Mononuclear cell (primary cell): ENCODE measurements around the gene ULK1. TPM values are rescaled to one million over a fixed set of nuclear protein-coding genes. Genes with fewer than 3 reads are reported as not detected.

Experiments
- H3K27me3 ChIP-seq: 2 replicates; pipeline ENCODE4 v1.6.0; 2011; ENCODE audit warnings: low read length, control low read depth; ENCODE audit not compliant: insufficient read depth
- H3K4me1 ChIP-seq: 2 replicates; pipeline ENCODE4 v1.5.1; 2011; ENCODE audit warnings: mild to moderate bottlenecking, low read length, control low read depth; ENCODE audit not compliant: insufficient read depth
- H3K4me3 ChIP-seq: 2 replicates; pipeline ENCODE4 v1.5.1; 2011; ENCODE audit warnings: mild to moderate bottlenecking, low read length, moderate library complexity
- H3K9me3 ChIP-seq: 2 replicates; pipeline ENCODE4 v1.5.1; 2011; ENCODE audit warnings: low read depth, mild to moderate bottlenecking, control low read depth, low read length
- total RNA-seq: library from RNA; depleted of rRNA; stranded (reverse); fragments of >200 nt; gene quantifications from one replicate; pipeline ENCODE4 v1.2.3, GENCODE V29; 2012

The ULK1 gene
- total RNA-seq, 1 donor = 25.8 TPM

- no peaks in the 10 kb centered on the region for H3K4me1 ChIP-seq
- H3K9me3 ChIP-seq = no peaks in the 10 kb centered on the region
- H3K27me3 ChIP-seq = no peaks in the 10 kb centered on the region
- no peak overlapping the region for H3K4me3 ChIP-seq
Observed at GRCh38 chr12:131916306-131917138, 22.1 kb downstream of the ULK1 start.

DNA sequence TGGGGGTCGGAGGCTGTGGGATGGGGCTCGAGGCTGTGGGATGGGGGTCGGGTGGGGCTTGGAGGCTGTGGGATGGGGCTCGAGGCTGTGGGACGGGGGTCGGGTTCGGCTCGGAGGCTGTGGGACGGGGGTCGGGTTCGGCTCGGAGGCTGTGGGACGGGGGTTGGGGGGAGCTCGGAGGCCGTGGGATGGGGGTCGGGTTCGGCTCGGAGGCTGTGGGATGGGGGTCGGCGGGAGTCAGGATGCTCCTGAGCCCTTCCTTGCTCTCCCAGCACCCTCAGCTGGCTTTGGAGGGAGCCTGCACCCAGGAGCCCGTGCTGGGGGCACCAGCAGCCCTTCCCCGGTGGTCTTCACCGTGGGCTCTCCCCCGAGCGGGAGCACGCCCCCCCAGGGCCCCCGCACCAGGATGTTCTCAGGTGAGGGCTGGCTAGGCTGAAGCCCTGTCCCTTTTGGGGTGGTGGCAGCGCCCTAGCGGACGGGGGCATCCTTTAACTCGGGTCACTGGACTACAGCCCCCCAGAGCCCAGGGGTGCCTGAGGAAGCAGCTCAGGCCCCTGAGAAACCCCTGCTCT is 22.8 kb downstream of the ULK1 start:
- Histone ChIP-seq H3K4me3 (no peak overlapping the region), H3K4me1 (no peaks in the 10 kb centered on the region), H3K9me3 (no peaks in the 10 kb centered on the region), H3K27me3 (no peaks in the 10 kb centered on the region)

DNA sequence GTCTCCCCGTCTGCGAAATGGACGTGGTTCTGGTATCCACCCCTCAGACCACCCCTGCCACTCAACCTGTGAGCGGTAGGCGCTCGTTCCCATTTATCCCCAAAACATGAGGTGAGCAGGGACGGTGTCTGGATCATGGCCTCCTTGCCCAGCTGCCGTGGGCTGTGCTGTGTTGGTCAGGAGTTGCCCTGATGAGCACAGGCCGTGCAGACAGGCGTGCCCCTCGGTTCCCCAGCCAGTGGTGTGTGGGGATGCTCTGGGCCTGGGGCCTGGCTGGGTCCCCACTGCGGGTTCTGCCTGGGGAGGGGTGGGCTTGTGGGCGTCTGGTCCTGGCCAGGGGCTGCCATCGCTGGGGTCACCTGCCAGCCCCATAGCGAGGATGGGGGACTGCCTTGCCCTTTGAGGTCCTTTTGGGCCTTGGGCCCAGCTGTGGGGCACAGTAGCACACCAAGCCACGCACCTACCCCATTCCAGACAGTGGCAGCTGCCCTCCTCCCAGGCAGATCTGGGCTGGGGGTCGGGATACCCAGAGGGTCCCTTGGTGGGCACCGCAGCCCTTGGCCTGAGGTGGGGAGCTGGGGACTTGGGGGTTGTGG is 23.4 kb downstream of the ULK1 start:
- H3K27me3 ChIP-seq = no peaks in the 10 kb centered on the region
- H3K4me1 ChIP-seq = no peaks in the 10 kb centered on the region
- no peak overlapping the region for H3K4me3 ChIP-seq
- no peaks in the 10 kb centered on the region for H3K9me3 ChIP-seq

GRCh38 chr12:131918311-131919050 is 24.1 kb downstream of the ULK1 start:
- Histone ChIP-seq H3K9me3 (no peaks in the 10 kb centered on the region), H3K4me3 (no peak overlapping the region), H3K27me3 (no peaks in the 10 kb centered on the region), H3K4me1 (peaks cover 4% of the 10 kb centered on the region)

GRCh38 chr12:131919051-131919347 is 24.6 kb downstream of the ULK1 start:
- Histone ChIP-seq H3K9me3 (no peaks in the 10 kb centered on the region), H3K4me3 (no peak overlapping the region), H3K27me3 (no peaks in the 10 kb centered on the region), H3K4me1 (peaks cover 9% of the 10 kb centered on the region)

- H3K4me1 ChIP-seq = peaks cover 15% of the 10 kb centered on the region
- no peaks in the 10 kb centered on the region for H3K27me3 ChIP-seq
- no peak overlapping the region for H3K4me3 ChIP-seq
- no peaks in the 10 kb centered on the region for H3K9me3 ChIP-seq
Observed at GRCh38 chr12:131919366-131920156, 25.1 kb downstream of the ULK1 start.

DNA sequence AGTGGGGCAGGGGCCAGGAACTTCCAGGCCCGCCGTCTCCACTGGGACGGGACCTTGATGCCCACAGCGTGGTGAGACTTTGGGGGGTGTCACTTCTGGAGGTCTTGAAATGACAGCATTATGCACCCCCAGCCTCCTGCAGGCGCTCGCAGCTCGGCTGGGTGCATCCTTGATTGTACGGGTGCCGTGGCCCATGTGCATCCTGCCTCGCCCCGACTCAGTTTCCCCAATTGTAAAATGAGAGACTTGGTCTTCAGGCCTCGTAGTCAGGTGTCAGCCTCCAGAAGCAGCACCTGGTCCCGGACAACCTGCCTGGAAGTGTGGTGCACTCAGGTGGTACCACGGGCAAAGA is 25.7 kb downstream of the ULK1 start:
- Histone ChIP-seq H3K27me3 (no peaks in the 10 kb centered on the region), H3K4me3 (no peak overlapping the region), H3K9me3 (no peaks in the 10 kb centered on the region), H3K4me1 (peaks cover 20% of the 10 kb centered on the region)

GRCh38 chr12:131920902-131921840 is 26.7 kb downstream of the ULK1 start:
- Histone ChIP-seq H3K27me3 (no peaks in the 10 kb centered on the region), H3K4me3 (no peak overlapping the region), H3K4me1 (peaks cover 20% of the 10 kb centered on the region), H3K9me3 (no peaks in the 10 kb centered on the region)

DNA sequence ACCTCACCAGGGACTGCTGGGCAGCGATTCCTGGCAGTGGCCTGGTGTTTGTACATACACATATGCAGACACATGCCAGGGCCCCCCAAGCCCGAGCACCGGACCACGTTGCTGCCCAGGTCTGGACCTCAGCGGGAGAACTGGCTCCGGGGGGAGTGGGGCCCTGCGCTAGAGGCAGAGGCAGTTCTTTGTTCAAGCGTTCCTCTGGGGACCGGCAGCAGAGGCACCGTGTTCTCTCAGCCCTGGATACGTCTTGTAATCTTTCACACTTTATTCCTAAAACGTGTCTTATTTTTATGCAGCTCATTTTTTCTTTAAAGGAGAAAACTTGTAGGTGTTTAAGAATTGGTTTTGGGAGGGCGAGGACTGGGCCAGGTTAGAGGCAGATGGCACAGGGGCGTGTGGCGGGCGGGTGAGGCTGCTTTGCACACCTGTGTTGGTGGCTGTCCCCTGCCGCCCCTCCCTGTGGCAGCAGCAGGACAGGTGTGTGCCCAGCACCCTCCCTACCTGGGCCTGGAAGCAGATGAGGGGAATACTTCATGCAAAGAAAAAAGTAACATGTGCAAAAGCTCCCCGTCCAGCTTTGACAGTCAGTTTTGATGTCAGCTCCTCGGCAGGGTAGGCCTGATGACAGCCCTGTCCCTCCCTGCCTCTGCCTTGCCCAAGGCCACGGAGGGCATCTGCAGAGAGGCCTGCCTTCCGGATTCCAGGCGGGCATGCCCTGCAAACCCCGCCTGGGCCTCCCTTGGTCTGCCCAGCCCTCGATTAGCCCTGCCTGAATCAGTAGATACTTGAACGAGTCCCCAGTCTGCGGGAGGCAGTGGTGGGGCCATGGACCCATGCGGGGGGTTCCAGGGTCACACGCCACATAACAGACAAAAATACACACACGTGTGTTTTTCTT is 27.7 kb downstream of the ULK1 start:
- Histone ChIP-seq H3K4me1 (peaks cover 20% of the 10 kb centered on the region), H3K27me3 (no peaks in the 10 kb centered on the region), H3K4me3 (no peak overlapping the region), H3K9me3 (no peaks in the 10 kb centered on the region)

DNA sequence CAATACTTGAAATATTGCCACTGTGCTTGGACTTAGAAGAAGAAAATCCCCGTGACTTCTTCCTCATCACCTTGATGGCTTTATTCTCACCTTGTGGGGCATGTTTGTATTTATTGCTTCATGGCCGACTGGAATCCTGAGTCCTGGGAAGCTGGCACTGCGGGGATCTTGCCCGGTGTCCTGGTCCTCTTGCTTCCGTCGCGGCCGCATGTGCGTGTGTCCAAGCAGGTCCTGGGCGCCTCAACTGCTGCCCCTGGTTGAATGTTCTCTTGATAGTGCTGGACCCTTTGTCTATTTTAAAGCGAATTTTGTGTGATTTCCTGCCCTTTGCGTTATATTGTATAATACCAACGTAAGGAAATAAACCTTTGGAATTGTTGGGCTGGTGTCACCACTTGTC is 28.4 kb downstream of the ULK1 start:
- H3K27me3 ChIP-seq = no peaks in the 10 kb centered on the region
- peaks cover 21% of the 10 kb centered on the region for H3K4me1 ChIP-seq
- no peaks in the 10 kb centered on the region for H3K9me3 ChIP-seq
- H3K4me3 ChIP-seq = no peak overlapping the region

GRCh38 chr12:131923260-131923659 is 28.8 kb downstream of the ULK1 start:
- no peak overlapping the region for H3K4me3 ChIP-seq
- H3K9me3 ChIP-seq = no peaks in the 10 kb centered on the region

GRCh38 chr12:131927110-131928079 is 33.0 kb downstream of the ULK1 start:
- no peak overlapping the region for H3K4me3 ChIP-seq
- no peaks in the 10 kb centered on the region for H3K27me3 ChIP-seq
- H3K9me3 ChIP-seq = no peaks in the 10 kb centered on the region
- H3K4me1 ChIP-seq = peaks cover 41% of the 10 kb centered on the region

More at GRCh38 chr12:131923260-131923659, 28.8 kb downstream of the ULK1 start:
- H3K27me3 ChIP-seq = no peaks in the 10 kb centered on the region
- peaks cover 26% of the 10 kb centered on the region for H3K4me1 ChIP-seq
